Endodermal cell (in vitro differentiated cells): Measurements from ENCODE around the gene TTC9C. TPM values are rescaled to one million over a fixed set of nuclear protein-coding genes. Genes with fewer than 3 reads are reported as not detected.

Source experiments
- DNase-seq: peaks from one replicate; pipeline ENCODE4 v3.0.0-alpha.2; 2017
- H3K27ac ChIP-seq: 2 replicates; pipeline ENCODE4 v1.5.1; 2013; ENCODE audit warnings: mild to moderate bottlenecking, low read depth, low read length, moderate library complexity
- H3K27me3 ChIP-seq: 2 replicates; pipeline ENCODE4 v1.6.1; 2013; ENCODE audit warnings: mild to moderate bottlenecking, low read length, moderate library complexity; ENCODE audit not compliant: insufficient read depth, control insufficient read depth, poor library complexity, severe bottlenecking
- H3K36me3 ChIP-seq: 2 replicates; pipeline ENCODE4 v1.7.0; 2013; ENCODE audit warnings: mild to moderate bottlenecking, low read length, moderate library complexity; ENCODE audit not compliant: control insufficient read depth, insufficient read depth
- H3K4me1 ChIP-seq: one replicate; pipeline ENCODE4 v1.7.0; 2013; ENCODE audit warnings: low read length; ENCODE audit not compliant: control insufficient read depth, insufficient read depth
- H3K4me3 ChIP-seq: 2 replicates; pipeline ENCODE4 v1.5.1; 2013; ENCODE audit warnings: mild to moderate bottlenecking, low read length, moderate library complexity
- H3K9ac ChIP-seq: 2 replicates; pipeline ENCODE4 v1.6.1; 2013; ENCODE audit warnings: mild to moderate bottlenecking, low read length, moderate library complexity; ENCODE audit not compliant: poor library complexity, severe bottlenecking; ENCODE audit errors: extremely low read depth
- H3K9me3 ChIP-seq: 2 replicates; pipeline ENCODE4 v1.6.1; 2013; ENCODE audit warnings: mild to moderate bottlenecking, low read length, moderate library complexity; ENCODE audit not compliant: control insufficient read depth
- H3K27ac Mint-ChIP-seq: 2 replicates; pipeline ENCODE4 v1.8.0; 2020; ENCODE audit warnings: mixed read lengths
- H3K27me3 Mint-ChIP-seq: 2 replicates; pipeline ENCODE4 v1.8.0; 2021; ENCODE audit warnings: mild to moderate bottlenecking, mixed read lengths; ENCODE audit not compliant: insufficient read depth
- H3K36me3 Mint-ChIP-seq: 2 replicates; pipeline ENCODE4 v1.8.0; 2020; ENCODE audit warnings: low read depth, mixed read lengths
- H3K4me1 Mint-ChIP-seq: 2 replicates; pipeline ENCODE4 v1.8.0; 2020; ENCODE audit warnings: mixed read lengths
- H3K4me3 Mint-ChIP-seq: 2 replicates; pipeline ENCODE4 v1.8.0; 2020; ENCODE audit warnings: mild to moderate bottlenecking, moderate library complexity, mixed read lengths
- H3K9me3 Mint-ChIP-seq: 2 replicates; pipeline ENCODE4 v1.8.0; 2020; ENCODE audit warnings: mild to moderate bottlenecking, mixed read lengths
- WGBS, 2 experiments: methylation state at CpG; one replicate each; pipeline versions ENCODE4 v1.1.5 to v1.1.7; 2013; ENCODE audit warnings: missing lambda C conversion rate in 2 of 2, mixed read lengths in 1 of 2; ENCODE audit not compliant: insufficient coverage in 1 of 2, insufficient read length in 1 of 2; 5-methylcytosine and 5-hydroxymethylcytosine counted together
- total RNA-seq, 2 donors: library from RNA; stranded (reverse); fragmentation: NEBNext Ultra II Directional in 1 of 2; extraction: Animal tissue kit (Norgen Biotek cat#: 25700) in 1 of 2; gene quantifications; 2 replicates in 1 of 2; 3 replicates in 1 of 2; pipeline ENCODE4 v1.2.1, GENCODE V29; 2021
- TF ChIP-seq, protein P1 (sequence below): fragments of 200-600 bp; sonication (generic); conservative IDR thresholded peaks from 2 replicates; pipeline ENCODE4 v1.5.0; 2021; ENCODE audit warnings: antibody characterized with exemption, mild to moderate bottlenecking

The TTC9C gene
- total RNA-seq, 2 donors from 2014 or later: 40.0 to 55.4 TPM

- peaks cover 16% of the 10 kb centered on the region for H3K4me1 Mint-ChIP-seq
- 84 to 87% methylated on average over 3 to 4 of the region's 4 CpGs for WGBS, 2 experiments
- Histone ChIP-seq H3K4me1 (peaks cover 7% of the 10 kb centered on the region), H3K9me3 (no peaks in the 10 kb centered on the region), H3K4me3 (no peak overlapping the region), H3K27me3 (no peaks in the 10 kb centered on the region), H3K27ac (no peak overlapping the region), H3K36me3 (peaks cover 18% of the 10 kb centered on the region), H3K9ac (no peak overlapping the region)
- H3K27me3 Mint-ChIP-seq: no peaks in the 10 kb centered on the region
- no peaks in the 10 kb centered on the region for H3K9me3 Mint-ChIP-seq
- peak; percentile 58 for DNase-seq
- TF ChIP-seq, protein P1, sequence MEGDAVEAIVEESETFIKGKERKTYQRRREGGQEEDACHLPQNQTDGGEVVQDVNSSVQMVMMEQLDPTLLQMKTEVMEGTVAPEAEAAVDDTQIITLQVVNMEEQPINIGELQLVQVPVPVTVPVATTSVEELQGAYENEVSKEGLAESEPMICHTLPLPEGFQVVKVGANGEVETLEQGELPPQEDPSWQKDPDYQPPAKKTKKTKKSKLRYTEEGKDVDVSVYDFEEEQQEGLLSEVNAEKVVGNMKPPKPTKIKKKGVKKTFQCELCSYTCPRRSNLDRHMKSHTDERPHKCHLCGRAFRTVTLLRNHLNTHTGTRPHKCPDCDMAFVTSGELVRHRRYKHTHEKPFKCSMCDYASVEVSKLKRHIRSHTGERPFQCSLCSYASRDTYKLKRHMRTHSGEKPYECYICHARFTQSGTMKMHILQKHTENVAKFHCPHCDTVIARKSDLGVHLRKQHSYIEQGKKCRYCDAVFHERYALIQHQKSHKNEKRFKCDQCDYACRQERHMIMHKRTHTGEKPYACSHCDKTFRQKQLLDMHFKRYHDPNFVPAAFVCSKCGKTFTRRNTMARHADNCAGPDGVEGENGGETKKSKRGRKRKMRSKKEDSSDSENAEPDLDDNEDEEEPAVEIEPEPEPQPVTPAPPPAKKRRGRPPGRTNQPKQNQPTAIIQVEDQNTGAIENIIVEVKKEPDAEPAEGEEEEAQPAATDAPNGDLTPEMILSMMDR: peak; percentile 58
- no peak overlapping the region for H3K4me3 Mint-ChIP-seq
- peak overlapping the region; percentile 53 for H3K27ac Mint-ChIP-seq
- peaks cover 22% of the 10 kb centered on the region for H3K36me3 Mint-ChIP-seq
Measured at GRCh38 chr11:62680825-62681240, 47.5 kb upstream of the TTC9C start.

- no peak overlapping the region for H3K9ac ChIP-seq
- peaks cover 8% of the 10 kb centered on the region for H3K36me3 Mint-ChIP-seq
- no peak overlapping the region for H3K27ac ChIP-seq
- H3K27me3 Mint-ChIP-seq: peaks cover 3% of the 10 kb centered on the region
- no peak overlapping the region for H3K4me3 Mint-ChIP-seq
- H3K27me3 ChIP-seq: no peaks in the 10 kb centered on the region
- no peaks in the 10 kb centered on the region for H3K9me3 ChIP-seq
- no peak overlapping the region for H3K4me3 ChIP-seq
- peaks cover 4% of the 10 kb centered on the region for H3K4me1 ChIP-seq
- DNase-seq: no peak
- TF ChIP-seq, protein P1: no peak
- H3K27ac Mint-ChIP-seq: no peak overlapping the region
- H3K4me1 Mint-ChIP-seq: peaks cover 11% of the 10 kb centered on the region
- WGBS, 2 experiments: 90 to 94% methylated on average over 6 of the region's 7 CpGs
- peaks cover 3% of the 10 kb centered on the region for H3K36me3 ChIP-seq
- H3K9me3 Mint-ChIP-seq: no peaks in the 10 kb centered on the region
Measured at GRCh38 chr11:62682518-62682917, 45.8 kb upstream of the TTC9C start.

- peak overlapping the region; percentile 13 for H3K4me3 Mint-ChIP-seq
- peaks cover 24% of the 10 kb centered on the region for H3K36me3 Mint-ChIP-seq
- Histone ChIP-seq H3K27me3 (no peaks in the 10 kb centered on the region), H3K9me3 (no peaks in the 10 kb centered on the region), H3K27ac (peak overlapping the region; percentile 24), H3K36me3 (peaks cover 21% of the 10 kb centered on the region), H3K4me1 (no peaks in the 10 kb centered on the region), H3K9ac (no peak overlapping the region), H3K4me3 (no peak overlapping the region)
- H3K4me1 Mint-ChIP-seq: peaks cover 5% of the 10 kb centered on the region
- no peaks in the 10 kb centered on the region for H3K9me3 Mint-ChIP-seq
- H3K27me3 Mint-ChIP-seq: peaks cover 8% of the 10 kb centered on the region
- no peak overlapping the region for H3K27ac Mint-ChIP-seq
- 94% methylated on average over 56 to 74 of the region's 74 CpGs for WGBS, 2 experiments
- TF ChIP-seq, protein P1: peak; percentile 17
- DNase-seq: peak; percentile 70
Measured at GRCh38 chr11:62687508-62688396, 40.5 kb upstream of the TTC9C start.
